WTC11 (cell line): ENCODE data around the gene CCDC12. TPM values are rescaled to one million over a fixed set of nuclear protein-coding genes. Genes with fewer than 3 reads are reported as not detected.

Experiments
- ATAC-seq: fragments of 200-7000 bp; cut with Tn5 transposase; 2 replicates; pipeline ENCODE4 v1.10.0; 2021; ENCODE audit warnings: mild to moderate bottlenecking, moderate library complexity
- CTCF ChIA-PET: fragments of 300-600 bp; sonication (Branson Sonifier 250); formaldehyde crosslinking; loops from one replicate; lab custom pipeline; 2021; ENCODE audit warnings: antibody characterized with exemption; lab: Charles Lee
- POLR2A ChIA-PET: fragments of 350-600 bp; sonication (Branson Sonifier 250); formaldehyde crosslinking; loops from one replicate; lab custom pipeline; 2021; ENCODE audit warnings: antibody characterized with exemption; lab: Charles Lee
- DNase-seq: peaks from one replicate; pipeline ENCODE4 v3.0.0; 2021; ENCODE audit warnings: low spot score
- H3K27ac Mint-ChIP-seq: 2 replicates; pipeline ENCODE4 v1.8.0; 2021; ENCODE audit warnings: mixed read lengths
- H3K27me3 Mint-ChIP-seq: 2 replicates; pipeline ENCODE4 v1.8.0; 2021; ENCODE audit warnings: low read depth, mild to moderate bottlenecking, moderate library complexity, mixed read lengths
- H3K36me3 Mint-ChIP-seq: 2 replicates; pipeline ENCODE4 v1.8.0; 2021; ENCODE audit warnings: mixed read lengths
- H3K4me1 Mint-ChIP-seq: 2 replicates; pipeline ENCODE4 v1.8.0; 2022; ENCODE audit warnings: mixed read lengths
- H3K4me3 Mint-ChIP-seq: 2 replicates; pipeline ENCODE4 v1.8.0; 2021; ENCODE audit warnings: mild to moderate bottlenecking, moderate library complexity, mixed read lengths
- H3K9me3 Mint-ChIP-seq: 2 replicates; pipeline ENCODE4 v1.8.0; 2021; ENCODE audit warnings: mixed read lengths
- ATF1 ChIP-seq: sonication (generic); formaldehyde crosslinking; IDR thresholded peaks from 2 replicates; pipeline ENCODE4 v1.8.1; 2023; ENCODE audit warnings: mild to moderate bottlenecking, moderate library complexity, missing genetic modification reagents
- CBFB ChIP-seq: sonication (generic); formaldehyde crosslinking; IDR thresholded peaks from 2 replicates; pipeline ENCODE4 v1.8.1; 2022; ENCODE audit warnings: mild to moderate bottlenecking, low read depth, missing genetic modification reagents
- CDX4 ChIP-seq: fragments of 250-450 bp; sonication (Bioruptor Pico); IDR thresholded peaks from 2 replicates; pipeline ENCODE4 v1.9.0; 2021; ENCODE audit warnings: moderate library complexity, mild to moderate bottlenecking, inconsistent platforms, borderline replicate concordance
- CTCF ChIP-seq: fragments of 200-600 bp; IDR thresholded peaks from 2 replicates; pipeline ENCODE4 v1.8.0; 2022; ENCODE audit warnings: antibody characterized with exemption
- ERG ChIP-seq: fragments of 250-450 bp; sonication (Bioruptor Pico); IDR thresholded peaks from 2 replicates; pipeline ENCODE4 v1.8.0; 2021; ENCODE audit warnings: mild to moderate bottlenecking
- ESRRA ChIP-seq: sonication (generic); formaldehyde crosslinking; IDR thresholded peaks from 2 replicates; pipeline ENCODE4 v1.8.1; 2022; ENCODE audit warnings: mild to moderate bottlenecking, missing genetic modification reagents, borderline replicate concordance
- GRHL2 ChIP-seq: fragments of 250-450 bp; sonication (Bioruptor Pico); IDR thresholded peaks from 2 replicates; pipeline ENCODE4 v1.8.0; 2022; ENCODE audit warnings: mild to moderate bottlenecking, moderate library complexity; ENCODE audit not compliant: insufficient replicate concordance, severe bottlenecking
- HMGA2 ChIP-seq: fragments of 250-450 bp; sonication (Bioruptor Pico); IDR thresholded peaks from 2 replicates; pipeline ENCODE4 v1.4.0; 2021; ENCODE audit warnings: mild to moderate bottlenecking, moderate library complexity
- MXD4 ChIP-seq: fragments of 250-450 bp; sonication (Bioruptor Pico); IDR thresholded peaks from 2 replicates; pipeline ENCODE4 v1.8.0; 2021; ENCODE audit warnings: mild to moderate bottlenecking, moderate library complexity, borderline replicate concordance
- MYBL2 ChIP-seq: sonication (generic); formaldehyde crosslinking; IDR thresholded peaks from 2 replicates; pipeline ENCODE4 v1.8.1; 2023; ENCODE audit warnings: mild to moderate bottlenecking, moderate library complexity, missing genetic modification reagents
- NR3C1 ChIP-seq: sonication (generic); formaldehyde crosslinking; conservative IDR thresholded peaks from 2 replicates; pipeline ENCODE4 v1.8.1; 2023; ENCODE audit warnings: low read depth, mild to moderate bottlenecking, missing genetic modification reagents
- OVOL2 ChIP-seq: fragments of 250-450 bp; sonication (Bioruptor Pico); IDR thresholded peaks from 2 replicates; pipeline ENCODE4 v1.9.0; 2021; ENCODE audit warnings: mild to moderate bottlenecking, borderline replicate concordance
- PRDM15 ChIP-seq: sonication (generic); formaldehyde crosslinking; IDR thresholded peaks from 2 replicates; pipeline ENCODE4 v1.8.0; 2022; ENCODE audit warnings: missing genetic modification reagents
- PREB ChIP-seq: sonication (generic); formaldehyde crosslinking; IDR thresholded peaks from 2 replicates; pipeline ENCODE4 v1.8.1; 2022; ENCODE audit warnings: mild to moderate bottlenecking, missing genetic modification reagents, moderate library complexity, borderline replicate concordance
- TEAD4 ChIP-seq: sonication (generic); formaldehyde crosslinking; IDR thresholded peaks from 2 replicates; pipeline ENCODE4 v1.8.0; 2022; ENCODE audit warnings: mild to moderate bottlenecking, missing genetic modification reagents
- TP53 ChIP-seq: sonication (generic); formaldehyde crosslinking; IDR thresholded peaks from 2 replicates; pipeline ENCODE4 v1.8.1; 2023; ENCODE audit warnings: mild to moderate bottlenecking, missing genetic modification reagents
- ZNF138 ChIP-seq: sonication (generic); formaldehyde crosslinking; conservative IDR thresholded peaks from 2 replicates; pipeline ENCODE4 v1.8.1; 2022; ENCODE audit warnings: mild to moderate bottlenecking, moderate library complexity, missing genetic modification reagents
- ZNF423 ChIP-seq: fragments of 250-450 bp; sonication (Bioruptor Pico); IDR thresholded peaks from 2 replicates; pipeline ENCODE4 v2.1.2; 2022; ENCODE audit warnings: mild to moderate bottlenecking, moderate library complexity
- ZNF425 ChIP-seq: fragments of 250-450 bp; sonication (Bioruptor Pico); conservative IDR thresholded peaks from 2 replicates; pipeline ENCODE4 v1.9.0; 2021; ENCODE audit warnings: mild to moderate bottlenecking
- ZNF671 ChIP-seq: fragments of 250-450 bp; sonication (Bioruptor Pico); IDR thresholded peaks from 2 replicates; pipeline ENCODE4 v1.8.0; 2021; ENCODE audit warnings: mild to moderate bottlenecking
- total RNA-seq: library from RNA; stranded (reverse); gene quantifications from 3 replicates; pipeline ENCODE4 v1.2.3, GENCODE V29; 2021

The CCDC12 gene
- total RNA-seq, 1 experiment from 2014 or later: 59.1 TPM

GRCh38 chr3:46923559-46924350 is 52.8 kb downstream of the CCDC12 start:
- DNase-seq (peak; percentile 69), ATAC-seq (peak; percentile 84)
- Mint-ChIP-seq H3K9me3 (peaks cover 3% of the 10 kb centered on the region; the same call in 1 of the 2 replicates), H3K27me3 (no peaks in the 10 kb centered on the region; the same call in 1 of the 2 replicates), H3K36me3 (peaks cover 54% of the 10 kb centered on the region), H3K27ac (no peak overlapping the region), H3K4me3 (no peak overlapping the region), H3K4me1 (no peaks in the 10 kb centered on the region)
- ChIA-PET POLR2A (interaction anchor here (0.8 kb wide), 1 partner anchor 12 kb away, joined by 3 read pairs; no protein-coding TSS in a partner anchor), CTCF (interaction anchor here (0.6 to 5.9 kb wide), 39 partner anchors 10 to 1014 kb away, joined by 3 to 59 read pairs (median 5); partner anchors contain the start of genes CCDC12, NBEAL2, PRSS50 and PTPN23)
- no peak for TF ChIP-seq HMGA2 (CRISPR knock-in tag)
- 0 out of 2 replicates have a peak, but pooled peaks have one; percentile 46 for TF ChIP-seq ZNF423 (CRISPR knock-in tag)
- 0 out of 2 replicates have a peak, but pooled peaks have one; percentile 20 for TF ChIP-seq PRDM15 (CRISPR knock-in tag)
- peak; percentile 37; the same call in 1 of the 2 replicates for TF ChIP-seq CTCF

GRCh38 chr3:46922871-46923558 is 53.5 kb downstream of the CCDC12 start:
- Mint-ChIP-seq H3K27me3 (no peaks in the 10 kb centered on the region; the same call in 1 of the 2 replicates), H3K4me1 (no peaks in the 10 kb centered on the region), H3K9me3 (peaks cover 9% of the 10 kb centered on the region), H3K27ac (no peak overlapping the region), H3K4me3 (no peak overlapping the region), H3K36me3 (peaks cover 58% of the 10 kb centered on the region)
- no peak for ATAC-seq
- DNase-seq: no peak
- POLR2A ChIA-PET: interaction anchor here (0.8 kb wide), 1 partner anchor 12 kb away, joined by 3 read pairs; no protein-coding TSS in a partner anchor
- CTCF ChIA-PET: interaction anchor here (0.6 to 5.9 kb wide), 27 partner anchors 9 to 441 kb away, joined by 3 to 59 read pairs (median 6); partner anchors contain the start of genes CCDC12 and NBEAL2
- no peak for TF ChIP-seq MXD4
- no peak for TF ChIP-seq ATF1 (CRISPR knock-in tag)
- no peak for TF ChIP-seq GRHL2 (CRISPR knock-in tag)
- no peak for TF ChIP-seq NR3C1 (CRISPR knock-in tag)
- TF ChIP-seq PREB (CRISPR knock-in tag): no peak
- TF ChIP-seq ESRRA: no peak
- TF ChIP-seq OVOL2 (CRISPR knock-in tag): no peak
- TF ChIP-seq MYBL2: no peak
- no peak for TF ChIP-seq HMGA2 (CRISPR knock-in tag)
- TF ChIP-seq TEAD4: no peak
- TF ChIP-seq CBFB (CRISPR knock-in tag): no peak
- no peak for TF ChIP-seq ERG (CRISPR knock-in tag)
- no peak for TF ChIP-seq ZNF425 (CRISPR knock-in tag)
- no peak for TF ChIP-seq TP53 (CRISPR knock-in tag)
- no peak for TF ChIP-seq ZNF671 (CRISPR knock-in tag)
- no peak for TF ChIP-seq CDX4 (CRISPR knock-in tag)
- no peak for TF ChIP-seq ZNF138 (CRISPR knock-in tag)
